NCI-H2227 (cell line): ENCODE data around the gene CDS2.

ENCODE experiments used
- DNase-seq: peaks from one replicate; lab custom pipeline; 2025; ENCODE audit not compliant: unreplicated experiment; lab: John Stamatoyannopoulos, UW

Gene CDS2

GRCh38 chr20:5178046-5178445 is 51.2 kb downstream of the CDS2 start:
- DNase-seq = no peak

- DNase-seq = no peak
Observed at GRCh38 chr20:5180421-5180820, 53.6 kb downstream of the CDS2 start.

GRCh38 chr20:5180933-5181332 is 54.1 kb downstream of the CDS2 start:
- no peak for DNase-seq

- no peak for DNase-seq
Observed at GRCh38 chr20:5181492-5181891, 54.7 kb downstream of the CDS2 start.

- DNase-seq = no peak
Observed at GRCh38 chr20:5181958-5182357, 55.1 kb downstream of the CDS2 start.

GRCh38 chr20:5182615-5183254 is 55.9 kb downstream of the CDS2 start:
- no peak for DNase-seq

GRCh38 chr20:5183731-5184474 is 57.1 kb downstream of the CDS2 start:
- DNase-seq = no peak

- DNase-seq = no peak
Observed at GRCh38 chr20:5184684-5185083, 57.9 kb downstream of the CDS2 start.

- DNase-seq = no peak
Observed at GRCh38 chr20:5187122-5187521, 60.3 kb downstream of the CDS2 start.

- no peak for DNase-seq
Observed at GRCh38 chr20:5188736-5189135, 61.9 kb downstream of the CDS2 start.

- DNase-seq = no peak
Observed at GRCh38 chr20:5189917-5190316, 63.1 kb downstream of the CDS2 start.

GRCh38 chr20:5190444-5190843 is 63.6 kb downstream of the CDS2 start:
- DNase-seq = no peak

GRCh38 chr20:5191829-5192569 is 65.2 kb downstream of the CDS2 start:
- peak; percentile 79 for DNase-seq

- DNase-seq = no peak
Observed at GRCh38 chr20:5192570-5193431, 66.0 kb downstream of the CDS2 start.

- DNase-seq = no peak
Observed at GRCh38 chr20:5195655-5196054, 68.8 kb downstream of the CDS2 start.

- DNase-seq = no peak
Observed at GRCh38 chr20:5196149-5196548, 69.3 kb downstream of the CDS2 start.

GRCh38 chr20:5197270-5197827 is 70.5 kb downstream of the CDS2 start:
- no peak for DNase-seq

- DNase-seq = no peak
Observed at GRCh38 chr20:5197847-5198650, 71.2 kb downstream of the CDS2 start.

- DNase-seq = no peak
Observed at GRCh38 chr20:5198651-5198924, 71.8 kb downstream of the CDS2 start.

GRCh38 chr20:5203380-5203779 is 76.6 kb downstream of the CDS2 start:
- no peak for DNase-seq
